ENCODE results near the gene SLC28A1.

SLC28A1 gene

DNA sequence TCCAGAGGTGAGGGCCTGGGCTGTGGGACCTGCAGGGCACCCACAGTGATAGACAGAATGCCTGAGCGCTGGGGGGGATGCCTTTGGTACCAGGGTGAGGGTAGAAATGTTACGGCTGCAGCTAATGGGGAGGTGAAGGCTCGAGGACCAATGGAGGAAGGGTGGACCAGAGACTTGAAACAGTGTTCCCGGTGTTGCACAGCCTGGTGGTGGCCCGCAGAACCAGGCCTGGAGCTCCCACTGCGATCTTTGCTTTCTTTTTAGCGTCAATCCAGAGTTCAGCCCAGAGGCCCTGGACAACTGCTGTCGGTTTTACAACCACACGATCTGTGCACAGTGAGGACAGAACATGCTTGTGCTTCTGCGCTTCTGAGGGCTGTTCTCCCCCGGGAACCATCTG is 60.4 kb downstream of the SLC28A1 start:
- DNase-seq = no peak

DNA sequence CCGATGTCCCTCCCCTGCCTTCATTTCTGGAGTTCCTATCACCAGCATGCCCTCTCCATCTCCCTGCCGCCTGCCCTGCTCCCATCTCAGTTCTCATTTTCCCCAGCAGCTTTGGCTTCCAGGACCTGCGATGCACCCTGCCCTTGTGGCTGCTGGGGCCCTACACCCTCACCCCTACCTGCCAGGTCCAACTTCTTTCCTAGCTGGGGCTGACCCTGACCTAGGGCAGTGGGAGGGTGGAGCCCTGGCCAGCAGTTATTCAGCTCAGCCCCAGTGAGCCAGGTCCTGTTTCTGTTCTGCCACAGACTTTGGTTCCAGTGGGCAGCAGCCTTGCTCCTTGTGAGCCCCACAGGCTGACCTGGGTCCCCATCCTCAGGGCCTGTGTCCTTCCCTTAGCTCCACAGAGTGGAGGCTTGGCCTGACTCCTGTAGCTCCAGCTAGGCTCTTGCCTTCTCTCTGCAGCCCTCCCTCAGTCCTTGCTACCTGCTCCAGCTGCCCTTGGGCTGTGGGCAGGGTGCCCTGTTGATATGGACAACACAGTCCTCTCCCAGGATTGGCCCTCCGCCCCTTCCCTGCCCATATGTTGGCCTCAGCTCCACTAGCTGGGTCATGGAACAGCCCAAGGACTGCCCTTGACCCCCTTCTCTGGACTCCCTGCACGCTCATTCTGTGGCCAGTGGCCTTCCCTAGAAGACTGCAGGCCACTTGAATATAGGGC is 62.5 kb downstream of the SLC28A1 start:
- DNase-seq = no peak

DNA sequence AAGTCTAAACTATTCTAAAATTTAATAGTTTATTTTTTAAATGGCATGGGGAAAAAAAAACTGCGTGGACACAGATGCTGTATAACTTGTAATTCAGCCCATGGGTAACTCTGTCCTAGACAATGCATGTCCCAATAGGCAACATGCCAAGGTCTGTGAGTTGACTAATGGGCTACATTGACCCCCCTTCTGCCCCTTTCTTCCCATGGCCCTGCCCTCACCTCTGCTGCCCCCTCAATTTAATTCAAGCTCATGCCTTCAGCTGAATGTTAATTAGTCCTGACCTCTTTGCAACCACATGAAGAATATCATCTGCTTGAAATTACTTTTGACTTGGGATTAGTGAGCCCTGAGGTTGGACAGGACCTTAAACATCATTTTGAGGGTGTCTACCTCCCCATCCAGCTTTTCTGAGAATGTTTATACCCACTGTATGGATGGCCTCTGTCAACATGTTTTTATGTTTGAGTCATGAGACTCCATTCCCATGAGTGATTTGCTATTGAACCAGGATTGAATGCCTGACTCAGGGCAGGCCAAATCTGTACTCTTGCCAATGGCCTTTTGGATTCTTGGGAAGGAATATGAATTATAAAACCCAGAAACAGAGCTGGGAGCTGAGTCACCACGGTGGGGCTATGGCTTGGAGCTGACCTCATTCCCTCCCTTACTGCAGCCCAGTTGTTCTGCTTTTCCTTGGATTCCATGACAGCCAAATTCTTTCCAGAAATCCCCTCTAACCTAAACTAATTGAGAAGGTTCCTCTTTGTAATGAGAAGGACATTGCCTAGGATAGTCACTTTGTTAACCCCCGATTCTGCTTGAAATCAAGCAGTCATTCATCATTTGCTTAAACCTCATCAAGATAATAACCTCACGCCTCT is 63.7 kb downstream of the SLC28A1 start:
- no peak for DNase-seq

DNA sequence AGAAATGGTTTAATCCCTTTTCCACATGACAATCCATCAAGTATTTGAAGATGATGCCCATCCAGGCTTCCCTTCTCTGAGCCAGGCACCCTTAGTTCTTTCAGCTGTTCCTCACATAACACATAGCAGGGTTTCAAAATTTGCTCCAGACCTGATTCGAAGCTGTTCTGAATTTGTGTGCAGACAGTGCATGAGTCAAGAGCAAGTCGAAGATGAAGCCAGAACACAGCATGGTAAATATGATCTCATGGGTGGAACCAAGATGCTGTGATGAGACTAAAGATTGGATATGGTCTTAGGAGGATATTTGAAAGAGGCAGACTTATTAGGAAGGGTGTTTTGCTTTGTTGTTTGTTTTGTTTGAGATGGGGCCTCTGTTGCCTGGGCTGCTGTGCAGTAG is 64.6 kb downstream of the SLC28A1 start:
- DNase-seq = no peak

DNA sequence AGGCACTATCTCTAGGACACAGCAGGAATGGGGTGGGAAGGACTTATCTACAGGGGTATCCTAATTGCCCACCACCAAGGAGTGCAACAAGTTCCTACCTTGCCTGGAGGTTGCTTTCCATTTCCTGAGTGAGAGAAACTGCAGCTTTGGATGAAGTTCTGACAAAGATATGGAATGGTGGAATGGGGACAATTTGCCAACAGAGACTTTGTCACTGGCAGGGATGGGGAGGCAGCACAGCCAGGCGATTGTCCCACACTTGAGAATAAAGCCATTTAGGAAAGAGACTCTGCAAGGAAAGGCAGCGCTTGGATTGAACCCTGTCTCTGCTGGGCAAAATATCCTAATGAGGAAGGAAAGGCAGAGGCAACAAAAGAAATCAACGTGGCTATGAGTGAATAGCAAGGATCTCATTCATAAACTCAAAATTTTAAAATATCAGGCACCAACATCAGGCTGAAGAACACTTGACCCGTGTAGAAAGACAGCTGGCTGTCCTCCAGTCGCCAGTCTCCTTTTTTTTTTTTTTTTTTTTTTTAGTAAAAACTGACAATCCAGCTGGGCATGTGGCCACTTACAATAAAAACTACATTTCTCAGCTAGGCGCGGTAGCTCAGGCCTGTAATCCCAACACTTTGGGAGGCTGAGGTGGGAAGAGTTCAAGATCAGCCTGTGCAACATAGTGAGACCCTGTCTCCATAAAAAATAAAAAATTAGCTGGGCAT is 65.5 kb downstream of the SLC28A1 start:
- no peak for DNase-seq

DNA sequence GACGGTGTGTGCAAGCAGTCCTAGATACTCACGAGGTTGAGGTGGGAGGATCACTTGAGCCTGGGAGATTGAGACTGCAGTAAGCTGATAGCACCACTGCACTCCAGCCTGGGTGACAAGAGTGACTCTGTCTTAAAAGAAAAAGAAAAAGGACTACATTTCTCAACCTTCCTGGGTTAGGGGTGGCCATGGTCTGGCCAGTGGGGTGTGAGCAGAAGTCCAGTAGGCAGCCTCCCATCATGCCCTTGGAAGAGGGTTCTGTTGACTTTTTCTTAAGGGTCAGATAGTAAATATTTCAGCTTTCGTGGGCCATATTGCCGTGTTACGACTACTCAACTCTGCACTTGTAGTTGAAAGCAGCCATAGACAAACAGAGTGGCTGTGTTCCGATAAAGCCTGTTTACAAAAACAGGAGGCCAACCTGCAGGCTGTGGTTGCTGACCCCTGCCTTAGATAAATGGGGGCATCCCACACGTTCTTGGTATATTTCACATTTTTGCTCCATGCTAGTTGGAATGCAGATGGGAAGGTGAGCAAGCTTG is 66.2 kb downstream of the SLC28A1 start:
- no peak for DNase-seq

DNA sequence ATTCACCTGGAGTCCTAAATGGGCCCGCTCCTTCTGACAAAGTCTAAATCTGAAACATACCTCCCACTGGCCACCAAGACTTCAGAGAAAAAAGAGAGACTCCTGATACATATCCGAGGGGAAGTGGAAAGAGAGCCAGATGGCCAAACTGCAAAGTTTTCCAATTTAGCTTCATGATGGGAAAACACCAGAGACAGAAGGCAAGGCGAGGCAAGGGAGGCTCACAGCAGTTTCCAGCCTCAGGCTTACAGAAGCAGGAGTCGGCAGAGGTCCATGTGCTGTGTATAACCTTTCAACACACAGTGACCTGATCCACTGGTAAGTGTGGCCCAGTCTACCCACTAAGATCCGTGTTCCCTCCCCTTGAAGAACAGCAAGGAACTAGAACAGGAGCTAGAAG is 67.3 kb downstream of the SLC28A1 start:
- DNase-seq = no peak

DNA sequence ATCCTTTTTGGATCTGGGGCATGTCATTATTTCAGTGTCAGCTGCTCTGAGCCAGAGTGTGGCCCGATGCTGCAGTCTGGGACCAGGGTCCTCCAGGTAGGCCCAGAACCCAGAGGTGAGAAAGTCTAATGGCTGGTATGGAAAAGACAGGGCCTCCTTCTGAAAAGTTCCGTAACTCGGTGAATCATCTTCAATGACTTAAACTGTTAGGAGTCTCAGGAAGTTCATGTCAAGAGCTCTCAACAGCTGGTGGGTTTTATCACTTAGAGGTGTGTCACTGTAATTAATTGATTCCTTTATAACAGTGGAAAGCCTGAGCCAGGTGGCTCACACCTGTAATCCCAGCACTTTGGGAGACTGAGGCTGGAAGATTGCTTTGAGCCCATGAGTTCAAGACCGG is 68.7 kb downstream of the SLC28A1 start:
- no peak for DNase-seq

DNA sequence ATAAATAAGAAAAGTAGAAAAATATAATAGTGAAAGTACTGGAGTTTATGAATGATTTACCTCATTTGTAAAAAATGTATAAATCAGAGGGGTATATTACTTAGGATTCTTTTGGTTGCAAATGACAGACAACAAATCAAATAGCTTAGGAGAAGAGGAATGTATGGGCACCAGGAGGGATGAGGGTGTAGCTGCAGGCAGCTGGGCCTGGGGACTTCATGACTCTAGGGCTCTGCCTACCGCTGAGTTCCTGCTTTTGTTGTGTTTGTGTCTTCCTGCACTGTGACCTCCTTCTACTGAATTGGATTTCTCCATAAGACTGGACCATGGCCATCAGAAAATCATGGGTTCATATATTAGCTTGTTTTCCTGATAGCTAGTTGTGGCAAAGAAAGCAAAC is 69.3 kb downstream of the SLC28A1 start:
- DNase-seq = no peak

DNA sequence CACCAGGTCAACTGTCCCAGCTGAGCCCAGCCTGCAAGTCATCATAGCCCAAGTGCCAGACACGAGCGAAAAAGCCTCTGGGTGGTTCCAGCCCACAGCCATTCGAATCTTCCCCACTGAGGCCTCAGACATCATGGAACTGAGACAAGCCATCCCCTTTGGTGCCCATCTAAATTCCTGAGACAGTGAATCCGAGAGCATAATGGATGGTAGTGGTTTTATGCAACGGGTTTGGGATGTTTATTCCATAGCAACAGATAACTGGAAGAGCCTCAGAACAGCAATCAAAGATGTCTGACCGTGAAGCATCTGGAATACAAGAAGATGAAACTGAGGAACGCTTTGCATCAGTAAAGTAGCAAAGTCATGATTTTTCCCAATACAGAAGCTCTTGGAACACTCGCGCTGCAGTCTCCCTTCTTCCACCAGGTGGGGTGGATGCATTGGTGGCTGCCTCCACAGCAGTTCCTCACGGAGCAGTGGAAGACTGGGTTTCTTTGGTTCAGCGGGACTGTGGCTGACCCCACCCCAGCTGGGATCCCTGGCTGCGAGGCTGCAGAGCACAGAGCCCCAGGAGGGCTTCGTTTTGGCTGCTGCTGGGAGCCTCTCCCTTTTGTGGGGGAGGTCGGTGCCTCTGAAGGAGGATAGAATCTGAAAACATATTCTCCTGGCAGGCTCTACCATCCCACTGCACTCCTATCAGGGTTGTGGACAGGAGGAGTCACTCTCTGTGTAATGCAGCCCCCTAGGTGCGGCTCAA is 70.8 kb downstream of the SLC28A1 start:
- DNase-seq = peak; percentile 25

DNA sequence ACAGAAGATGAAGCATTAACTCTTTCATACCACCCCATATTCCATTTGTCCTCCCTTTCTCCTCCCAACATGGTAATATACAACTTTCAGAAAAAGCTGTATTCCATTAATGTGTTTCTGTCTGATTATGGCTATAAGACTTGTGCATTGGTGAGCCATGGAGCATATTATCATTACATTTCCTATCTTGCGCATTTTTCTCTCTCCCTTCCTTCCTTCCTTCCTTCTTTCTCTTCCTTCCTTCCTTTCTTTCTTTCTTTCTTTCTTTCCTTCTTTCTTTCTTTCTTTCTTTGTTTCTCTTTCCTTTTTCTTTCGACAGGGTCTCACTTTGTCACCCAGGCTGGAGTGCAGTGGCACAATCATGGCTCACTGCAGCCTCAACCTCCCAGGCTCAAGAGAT is 71.7 kb downstream of the SLC28A1 start:
- DNase-seq = no peak

DNA sequence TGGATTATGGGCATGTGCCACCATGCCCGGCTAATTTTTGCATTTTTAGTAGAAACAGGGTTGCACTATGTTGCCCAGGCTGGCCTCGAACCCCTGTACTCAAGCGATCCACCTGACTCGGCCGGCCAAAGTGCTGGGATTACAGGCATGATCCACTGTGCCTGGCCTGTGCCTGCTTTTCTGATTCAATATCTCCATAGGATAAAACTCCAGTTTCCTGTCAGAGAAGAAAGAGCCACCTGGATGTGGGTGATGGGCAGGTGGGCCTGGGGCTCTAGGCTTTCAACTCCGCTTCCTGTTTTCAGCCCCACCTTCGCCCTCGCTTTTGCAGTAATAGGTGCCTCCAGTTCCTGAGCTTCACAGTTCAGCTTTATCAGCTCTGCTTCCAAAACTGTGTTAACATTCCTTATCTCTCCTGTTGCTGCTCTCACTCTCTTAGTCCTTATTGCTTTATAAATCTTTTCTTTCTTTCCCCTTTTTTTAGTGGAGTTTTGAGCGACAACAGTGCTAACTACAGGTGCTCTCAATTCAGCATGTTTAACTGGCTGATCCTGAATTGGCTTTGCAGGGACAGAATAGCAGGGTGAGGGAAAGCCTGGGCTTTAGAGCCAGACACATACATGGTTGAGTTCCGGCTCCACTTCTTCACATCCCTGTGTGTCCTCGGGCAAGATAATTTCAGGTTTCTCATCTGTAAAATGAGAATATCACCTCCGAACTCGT is 76.1 kb downstream of the SLC28A1 start:
- no peak for DNase-seq

DNA sequence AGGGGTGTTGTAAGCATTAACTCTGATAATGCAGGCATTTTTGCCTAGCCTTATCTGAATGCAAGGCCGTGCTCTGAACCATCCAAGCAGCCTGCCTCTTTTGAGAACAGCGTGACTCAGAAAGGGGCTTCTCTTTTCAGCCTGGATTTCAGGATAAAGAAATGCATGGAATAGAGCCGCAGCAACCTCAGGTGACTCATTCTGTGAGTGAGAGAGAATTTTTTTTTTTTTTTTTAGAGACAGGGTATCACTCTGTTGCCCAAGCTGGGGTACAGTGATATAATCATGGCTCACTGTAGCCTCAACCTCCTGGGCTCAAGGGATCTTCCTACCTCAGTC is 76.6 kb downstream of the SLC28A1 start:
- DNase-seq = no peak

DNA sequence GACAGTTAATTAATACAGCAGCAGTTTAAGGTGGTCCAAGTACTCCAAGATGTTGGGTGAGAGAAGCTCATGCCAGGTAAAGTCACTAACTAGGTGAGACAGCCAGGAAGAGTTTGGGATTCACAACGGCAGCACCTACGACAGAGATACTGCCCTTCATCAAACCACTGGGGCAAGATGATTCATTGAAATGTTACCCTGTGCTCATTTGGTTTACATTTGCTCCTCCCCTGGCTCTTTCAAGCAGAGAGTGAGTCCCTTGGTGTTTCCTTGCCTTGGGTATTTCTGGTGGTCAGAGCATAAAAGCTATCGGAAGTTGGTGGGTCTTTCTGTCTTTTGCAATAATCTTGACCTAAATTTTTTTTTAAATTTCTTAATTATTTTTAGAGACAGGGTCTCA is 77.2 kb downstream of the SLC28A1 start:
- no peak for DNase-seq

DNA sequence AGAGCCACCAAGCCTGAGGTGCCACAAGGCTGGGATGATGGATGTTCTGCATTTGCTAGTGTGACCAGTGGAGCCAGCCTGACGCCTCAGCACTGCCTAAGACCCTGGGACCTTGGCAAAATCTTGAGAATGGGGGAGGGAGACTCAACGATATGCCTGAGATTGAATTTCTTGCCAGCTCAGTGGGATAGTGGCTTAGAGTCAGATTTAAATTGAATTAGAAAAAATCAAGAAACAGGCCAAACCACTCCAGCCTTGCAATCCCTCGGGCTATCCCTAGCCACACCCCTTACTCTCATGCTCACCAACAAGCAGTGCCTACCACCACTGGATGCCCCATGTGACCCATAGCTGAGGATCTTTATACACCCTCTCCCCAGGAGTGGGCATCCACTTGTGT is 78.5 kb downstream of the SLC28A1 start:
- DNase-seq = no peak

DNA sequence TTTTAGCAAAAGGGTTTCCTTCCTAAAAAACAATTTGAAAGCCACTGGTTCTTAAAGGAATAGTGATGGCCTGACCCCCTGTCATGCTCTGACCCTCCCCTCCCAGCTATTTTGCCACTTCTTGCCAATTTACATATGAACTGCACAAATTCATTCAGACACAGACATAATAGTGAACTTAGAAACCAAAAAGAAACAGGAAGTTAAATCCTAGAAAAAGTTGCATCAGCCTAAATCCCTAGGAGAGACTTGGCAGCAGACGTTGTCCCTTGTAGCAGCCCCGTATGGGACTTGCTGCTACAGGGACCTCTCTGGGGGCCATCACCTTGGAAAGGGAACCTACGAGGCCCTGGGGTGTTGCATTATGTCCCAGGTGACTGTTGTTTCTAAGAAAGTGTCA is 82.9 kb downstream of the SLC28A1 start:
- DNase-seq = no peak

DNA sequence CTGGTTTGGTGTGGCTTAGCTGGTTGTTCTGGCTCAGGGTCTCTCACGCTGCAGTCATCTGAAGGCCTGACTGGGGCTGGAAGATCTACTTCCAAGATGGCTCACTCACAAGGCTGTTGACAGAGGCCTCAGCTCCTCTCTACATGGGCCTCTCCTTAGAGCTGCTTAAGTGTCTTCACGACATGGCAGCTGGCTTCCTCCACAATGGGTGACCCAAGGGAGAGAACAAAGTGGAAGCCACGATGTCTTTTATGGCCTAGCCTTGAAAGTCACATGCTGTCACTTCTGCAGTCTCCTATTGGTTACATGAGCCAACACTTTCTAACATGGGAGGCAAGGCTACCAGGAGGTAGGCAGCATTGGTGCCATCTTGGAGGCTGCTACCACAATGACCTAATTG is 83.8 kb downstream of the SLC28A1 start:
- no peak for DNase-seq

DNA sequence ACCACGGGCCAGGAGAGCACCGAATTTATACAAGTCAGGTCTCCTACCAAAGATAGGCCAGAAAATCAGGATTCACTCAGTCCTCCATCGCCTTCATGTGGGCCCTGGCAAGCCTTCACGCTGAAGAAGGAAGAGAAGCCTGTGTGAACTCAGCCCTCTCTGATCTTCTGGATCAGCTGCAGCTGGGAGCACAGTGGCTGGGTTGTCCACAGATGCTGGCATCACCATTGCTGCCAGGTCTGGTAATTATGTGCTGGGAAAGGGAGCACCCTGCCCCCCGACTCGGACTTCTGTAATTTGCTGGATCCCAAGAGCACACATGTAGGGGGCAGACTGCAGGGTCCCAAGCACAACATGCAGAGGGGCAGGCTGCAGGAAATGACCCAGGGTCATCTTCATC is 84.8 kb downstream of the SLC28A1 start:
- DNase-seq = no peak

DNA sequence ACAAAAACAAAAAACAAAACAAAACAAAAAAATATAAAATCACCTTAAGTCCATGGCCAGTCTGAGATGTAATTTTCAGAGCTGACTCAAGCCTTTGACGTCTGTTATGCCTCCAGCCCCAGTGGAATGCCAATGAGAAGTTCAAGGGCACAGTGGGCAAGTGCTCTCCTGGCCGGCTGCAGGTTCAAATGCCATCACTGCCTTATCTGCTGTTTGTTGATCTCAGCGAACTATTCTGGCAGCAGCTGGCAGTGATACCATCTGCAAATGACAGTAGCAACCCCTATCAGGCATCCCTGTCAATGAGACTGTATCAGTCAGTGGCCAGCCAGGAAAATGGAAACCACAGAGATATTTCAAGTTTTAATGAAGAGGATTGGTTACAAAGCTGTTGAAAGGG is 86.4 kb downstream of the SLC28A1 start:
- no peak for DNase-seq

DNA sequence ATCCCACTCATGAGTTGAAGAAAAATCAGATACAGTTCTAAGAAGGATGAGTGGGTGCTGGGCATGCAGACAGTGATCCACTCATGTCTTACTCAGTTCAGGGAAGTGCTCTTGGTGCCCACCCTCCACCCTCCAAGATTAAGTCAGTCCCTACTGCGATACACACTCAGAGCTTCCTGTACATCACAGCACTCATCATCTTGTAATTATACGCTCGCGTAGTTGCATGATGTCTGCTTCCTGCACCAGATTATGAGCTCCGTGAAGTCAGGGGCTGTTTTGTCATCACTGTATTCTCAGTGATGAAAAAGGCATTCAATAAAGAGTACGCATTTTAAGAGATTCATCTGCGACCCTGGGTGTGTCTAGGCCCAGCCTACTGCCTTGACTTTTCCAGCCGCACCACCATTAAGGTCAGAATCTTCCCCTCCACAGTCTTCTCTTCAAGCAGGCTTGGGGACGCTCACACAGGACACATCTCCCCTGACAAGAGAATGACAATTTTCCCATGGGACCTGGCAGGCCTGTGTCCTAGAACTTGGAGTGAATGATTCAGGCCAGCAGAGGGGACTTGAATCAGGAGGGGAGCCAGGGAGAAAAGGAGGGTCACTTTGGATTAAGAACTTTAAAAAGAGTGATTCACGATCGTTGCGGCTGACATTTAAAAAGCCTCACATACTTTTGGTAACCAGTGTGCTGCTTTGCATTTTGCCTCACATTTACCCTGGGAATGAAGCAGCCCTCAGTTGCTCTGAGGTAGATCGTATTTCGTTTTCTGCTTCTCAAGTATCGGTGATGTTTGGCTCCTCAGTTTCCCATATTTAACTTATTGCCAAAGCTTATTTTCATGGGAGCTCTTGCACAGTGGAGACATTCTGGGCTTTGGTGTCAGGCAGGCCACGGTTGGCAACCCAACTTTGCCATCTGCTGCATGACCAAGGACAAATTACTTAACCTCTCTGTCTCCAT is 89.3 kb downstream of the SLC28A1 start:
- DNase-seq = no peak

DNA sequence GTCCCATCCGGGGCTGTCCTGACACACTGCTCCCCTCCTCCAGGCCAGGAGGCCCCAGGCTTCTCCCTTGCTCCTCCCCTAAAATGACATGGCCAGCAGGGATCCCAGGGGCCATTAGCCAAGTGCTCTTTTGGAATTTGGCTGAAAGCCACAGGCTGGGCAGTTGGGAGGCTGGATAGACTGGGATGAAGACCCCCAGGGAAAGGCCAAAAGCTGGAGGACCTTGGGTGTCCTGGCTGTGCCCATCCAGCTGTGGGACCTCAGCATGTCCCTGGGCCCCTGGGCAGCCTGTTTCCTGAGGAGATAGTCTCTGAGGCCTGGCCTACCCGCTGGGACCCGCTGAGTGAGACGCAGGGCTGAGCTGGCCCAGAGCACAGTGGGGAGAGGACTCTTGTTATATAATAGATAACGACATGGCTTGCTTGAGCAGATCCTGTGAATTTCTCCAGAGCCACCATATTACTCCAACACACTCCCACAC is 91.4 kb downstream of the SLC28A1 start:
- no peak for DNase-seq

Data from NCI-H1092 (cell line).